Glomerular visceral epithelial cell (primary cell): ENCODE results near the gene RXRA.
"Not testable (repeated sequence)": the region's sequence is repeated elsewhere in the genome, so short reads cannot be mapped to it uniquely, and the experiment has no call there.

Experiments used
- DNase-seq: peaks from one replicate; pipeline ENCODE4 v3.0.0-alpha.2; 2016; ENCODE audit errors: extremely low spot score

Gene RXRA

GRCh38 chr9:134293611-134294152, 32.6 kb upstream of the RXRA start:
- DNase-seq, result no peak

- peak; percentile 28 for DNase-seq
Measured at GRCh38 chr9:134294153-134295071, 31.8 kb upstream of the RXRA start.

- no peak for DNase-seq
Measured at GRCh38 chr9:134295101-134295745, 31.0 kb upstream of the RXRA start.

- DNase-seq, result no peak
Measured at GRCh38 chr9:134295746-134296250, 30.5 kb upstream of the RXRA start.

GRCh38 chr9:134296301-134297082, 29.8 kb upstream of the RXRA start:
- DNase-seq, result no peak

- no peak for DNase-seq
Measured at GRCh38 chr9:134297083-134297410, 29.2 kb upstream of the RXRA start.

- no peak for DNase-seq
Measured at GRCh38 chr9:134297576-134297975, 28.7 kb upstream of the RXRA start.

- no peak for DNase-seq
Measured at GRCh38 chr9:134298000-134298399, 28.3 kb upstream of the RXRA start.

GRCh38 chr9:134299068-134299467, 27.2 kb upstream of the RXRA start:
- DNase-seq, result no peak

GRCh38 chr9:134299883-134300282, 26.4 kb upstream of the RXRA start:
- DNase-seq, result no peak

GRCh38 chr9:134301387-134302129, 24.7 kb upstream of the RXRA start:
- peak; percentile 22 for DNase-seq

- DNase-seq, result no peak
Measured at GRCh38 chr9:134302130-134302817, 24.0 kb upstream of the RXRA start.

- DNase-seq, result no peak
Measured at GRCh38 chr9:134303601-134304000, 22.7 kb upstream of the RXRA start.

GRCh38 chr9:134304261-134304660, 22.0 kb upstream of the RXRA start:
- DNase-seq, result no peak

GRCh38 chr9:134304690-134305089, 21.6 kb upstream of the RXRA start:
- DNase-seq, result no peak

- DNase-seq, result no peak
Measured at GRCh38 chr9:134305533-134305932, 20.7 kb upstream of the RXRA start.

- not testable (repeated sequence) for DNase-seq
Measured at GRCh38 chr9:134306042-134306441, 20.2 kb upstream of the RXRA start.

GRCh38 chr9:134306636-134307600, 19.3 kb upstream of the RXRA start:
- no peak for DNase-seq
